VCaP (cell line): ENCODE measurements around the gene DLGAP1.

Source experiments
- H3K27ac ChIP-seq: fragments of 450-650 bp; 2 replicates; pipeline ENCODE4 v1.5.1; 2017
- CTCF ChIP-seq: fragments of 450-650 bp; conservative IDR thresholded peaks from 2 replicates; pipeline ENCODE4 v1.5.1; 2017; ENCODE audit warnings: mild to moderate bottlenecking, moderate library complexity

The DLGAP1 gene

GRCh38 chr18:3713708-3714107 is 741.4 kb downstream of the DLGAP1 start:
- H3K27ac ChIP-seq = no peak overlapping the region
- TF ChIP-seq CTCF = no peak

- H3K27ac ChIP-seq = no peak overlapping the region
These were observed 741.9 kb downstream of the DLGAP1 start for GRCh38 chr18:3713166-3713565.

GRCh38 chr18:3712491-3712890 is 742.6 kb downstream of the DLGAP1 start:
- no peak for TF ChIP-seq CTCF
- H3K27ac ChIP-seq = peak overlapping the region; percentile 82; the same call in 1 of the 2 replicates

More at GRCh38 chr18:3713166-3713565, 741.9 kb downstream of the DLGAP1 start:
- no peak for TF ChIP-seq CTCF

- peak overlapping the region; percentile 82 for H3K27ac ChIP-seq
- TF ChIP-seq CTCF = no peak
These were observed 744.3 kb downstream of the DLGAP1 start for GRCh38 chr18:3710712-3711301.

- TF ChIP-seq CTCF = no peak
- peak overlapping the region; percentile 82 for H3K27ac ChIP-seq
These were observed 745.9 kb downstream of the DLGAP1 start for GRCh38 chr18:3709205-3709604.

- no peak for TF ChIP-seq CTCF
- no peak overlapping the region for H3K27ac ChIP-seq
These were observed 748.6 kb downstream of the DLGAP1 start for GRCh38 chr18:3706279-3707097.

- no peak for TF ChIP-seq CTCF
- no peak overlapping the region; the same call in 1 of the 2 replicates for H3K27ac ChIP-seq
These were observed 750.4 kb downstream of the DLGAP1 start for GRCh38 chr18:3704556-3705344.
